HTR-8/SVneo (cell line): ENCODE measurements around the gene PCDHA6.
"Not testable (repeated sequence)": the region's sequence is repeated elsewhere in the genome, so short reads cannot be mapped to it uniquely, and the experiment has no call there.

Source experiments
- DNase-seq: peaks from one replicate; pipeline ENCODE4 v3.0.0; 2011; ENCODE audit warnings: low spot score, mixed read lengths; ENCODE audit not compliant: insufficient read length
- FAIRE-seq: peaks from 2 replicates; lab custom pipeline; 2011; peaks lifted over from hg19 to GRCh38; lab: Jason Lieb, UNC

The PCDHA6 gene

DNA sequence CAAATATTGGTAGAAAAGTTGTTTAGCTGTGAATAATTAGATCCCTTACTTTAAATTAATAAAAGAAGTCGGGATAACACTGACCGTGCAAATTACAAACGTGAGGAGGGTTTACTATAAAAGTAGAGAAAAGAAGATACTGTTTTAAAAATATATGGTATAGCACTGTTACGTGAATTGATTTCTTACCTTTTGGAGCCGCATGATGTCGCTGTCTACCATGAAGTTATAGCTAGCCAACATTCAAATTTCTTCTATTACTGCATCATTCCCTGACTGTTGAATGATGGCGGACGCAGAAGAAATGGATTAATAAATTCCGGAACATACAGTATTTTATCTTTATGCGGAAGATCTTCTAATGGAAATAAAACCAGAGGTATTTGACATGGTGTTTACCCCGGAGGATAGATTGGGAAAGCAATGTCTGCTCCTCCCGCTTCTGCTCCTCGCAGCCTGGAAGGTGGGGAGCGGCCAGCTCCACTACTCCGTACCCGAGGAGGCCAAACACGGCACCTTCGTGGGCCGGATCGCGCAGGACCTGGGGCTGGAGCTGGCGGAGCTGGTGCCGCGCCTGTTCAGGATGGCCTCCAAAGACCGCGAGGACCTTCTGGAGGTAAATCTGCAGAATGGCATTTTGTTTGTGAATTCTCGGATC is at the start of gene PCDHA6:
TSS of gene PCDHA6 (plus strand) at position 257 of the 658 bp plus-strand sequence. CDS start at position 389, 132 bp downstream.
- FAIRE-seq (no peak), DNase-seq (peak; percentile 32)

- FAIRE-seq: no peak
- DNase-seq: no peak
Measured at GRCh38 chr5:140780512-140780911, 47.2 kb upstream of the PCDHA6 start.

DNA sequence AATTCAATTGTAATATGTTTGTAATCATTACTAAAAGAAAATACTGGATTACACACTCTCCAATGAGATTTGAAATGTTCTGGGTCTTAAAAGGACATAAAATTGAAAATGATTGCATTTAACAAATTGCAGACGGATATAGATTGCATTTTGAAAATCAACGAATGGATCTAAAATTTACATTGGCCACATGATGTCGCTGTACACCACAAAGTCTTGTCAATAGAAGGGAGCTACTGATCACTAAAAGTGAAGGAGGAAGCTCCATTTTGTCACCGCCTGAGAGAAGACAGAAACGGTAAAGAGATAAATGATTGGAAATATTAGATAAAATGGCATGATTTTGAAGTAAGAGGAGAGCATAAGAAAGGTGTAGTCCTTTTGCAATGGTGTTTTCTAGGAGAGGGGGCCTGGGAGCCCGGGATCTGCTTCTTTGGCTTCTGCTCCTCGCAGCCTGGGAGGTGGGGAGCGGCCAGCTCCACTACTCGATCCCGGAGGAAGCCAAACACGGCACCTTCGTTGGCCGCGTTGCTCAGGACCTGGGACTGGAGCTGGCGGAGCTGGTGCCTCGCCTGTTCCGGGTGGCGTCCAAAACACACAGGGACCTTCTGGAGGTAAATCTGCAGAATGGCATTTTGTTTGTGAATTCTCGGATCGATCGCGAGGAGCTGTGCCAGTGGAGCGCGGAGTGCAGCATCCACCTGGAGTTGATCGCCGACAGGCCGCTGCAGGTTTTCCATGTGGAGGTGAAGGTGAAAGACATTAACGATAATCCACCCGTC is 41.7 kb upstream of the PCDHA6 start, which contains the start of gene PCDHA1:
TSS of gene PCDHA1 (plus strand) at position 236 of the 782 bp plus-strand sequence.
- no peak for FAIRE-seq
- DNase-seq: no peak

DNA sequence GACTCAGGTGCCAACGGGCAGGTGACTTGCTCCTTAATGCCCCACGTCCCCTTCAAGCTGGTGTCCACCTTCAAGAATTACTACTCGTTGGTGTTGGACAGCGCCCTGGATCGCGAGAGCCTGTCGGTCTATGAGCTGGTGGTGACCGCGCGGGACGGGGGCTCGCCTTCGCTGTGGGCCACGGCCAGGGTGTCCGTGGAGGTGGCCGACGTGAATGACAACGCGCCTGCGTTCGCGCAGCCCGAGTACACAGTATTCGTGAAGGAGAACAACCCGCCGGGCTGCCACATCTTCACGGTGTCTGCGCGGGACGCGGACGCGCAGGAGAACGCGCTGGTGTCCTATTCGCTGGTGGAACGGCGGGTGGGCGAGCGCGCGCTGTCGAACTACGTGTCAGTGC is 40.3 kb upstream of the PCDHA6 start:
- DNase-seq, FAIRE-seq: not testable (repeated sequence)

GRCh38 chr5:140787849-140788504 is 39.8 kb upstream of the PCDHA6 start:
- not testable (repeated sequence) for DNase-seq, FAIRE-seq

DNA sequence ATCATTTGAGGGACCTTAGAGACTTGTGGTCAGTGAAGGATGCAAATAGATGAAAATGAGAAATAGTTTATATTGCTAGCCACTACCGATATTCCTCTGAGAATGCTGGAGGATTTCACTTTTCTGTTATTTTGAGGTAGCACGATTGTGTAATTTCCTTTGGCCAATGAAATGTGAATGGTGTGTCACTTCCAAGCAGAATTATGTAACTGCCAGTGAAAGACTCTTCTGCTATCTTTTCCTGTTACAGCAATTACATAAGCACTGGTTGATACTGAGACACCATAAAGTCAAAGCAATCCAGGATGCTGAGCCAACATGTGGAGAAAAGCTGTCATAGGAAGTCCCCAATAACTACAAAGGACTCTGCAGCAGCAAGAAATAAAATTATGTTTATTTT is 36.7 kb upstream of the PCDHA6 start:
- FAIRE-seq: no peak
- DNase-seq: no peak

DNA sequence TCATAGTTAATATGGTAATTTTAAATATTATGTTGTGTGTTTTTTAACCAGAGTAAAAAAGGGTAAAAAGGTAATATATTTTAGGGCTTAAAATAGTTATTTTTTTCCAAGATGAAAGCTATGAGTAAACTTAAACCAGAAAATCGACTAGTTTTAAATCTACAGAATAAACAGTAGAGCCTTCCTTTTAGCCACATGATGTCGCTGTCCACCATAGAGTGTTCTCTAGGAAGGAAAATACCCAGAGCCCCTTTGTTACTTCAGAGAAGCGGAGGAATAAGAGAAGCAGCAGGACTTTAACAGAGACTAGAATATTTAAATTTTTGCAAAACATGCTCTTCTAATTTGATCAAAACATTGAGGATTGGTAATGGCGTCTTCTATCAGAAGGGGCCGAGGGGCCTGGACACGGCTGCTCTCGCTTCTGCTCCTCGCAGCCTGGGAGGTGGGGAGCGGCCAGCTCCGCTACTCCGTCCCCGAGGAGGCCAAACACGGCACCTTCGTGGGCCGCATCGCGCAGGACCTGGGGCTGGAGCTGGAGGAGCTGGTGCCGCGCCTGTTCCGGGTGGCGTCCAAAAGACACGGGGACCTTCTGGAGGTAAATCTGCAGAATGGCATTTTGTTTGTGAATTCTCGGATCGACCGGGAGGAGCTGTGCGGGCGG is 33.0 kb upstream of the PCDHA6 start, which contains the start of gene PCDHA2:
TSS of gene PCDHA2 (plus strand) at position 258 of the 664 bp plus-strand sequence.
- FAIRE-seq: no peak
- DNase-seq: peak; percentile 21

- DNase-seq (peak; percentile 31), FAIRE-seq (no peak)
Measured at GRCh38 chr5:140795259-140795641, 32.5 kb upstream of the PCDHA6 start.

DNA sequence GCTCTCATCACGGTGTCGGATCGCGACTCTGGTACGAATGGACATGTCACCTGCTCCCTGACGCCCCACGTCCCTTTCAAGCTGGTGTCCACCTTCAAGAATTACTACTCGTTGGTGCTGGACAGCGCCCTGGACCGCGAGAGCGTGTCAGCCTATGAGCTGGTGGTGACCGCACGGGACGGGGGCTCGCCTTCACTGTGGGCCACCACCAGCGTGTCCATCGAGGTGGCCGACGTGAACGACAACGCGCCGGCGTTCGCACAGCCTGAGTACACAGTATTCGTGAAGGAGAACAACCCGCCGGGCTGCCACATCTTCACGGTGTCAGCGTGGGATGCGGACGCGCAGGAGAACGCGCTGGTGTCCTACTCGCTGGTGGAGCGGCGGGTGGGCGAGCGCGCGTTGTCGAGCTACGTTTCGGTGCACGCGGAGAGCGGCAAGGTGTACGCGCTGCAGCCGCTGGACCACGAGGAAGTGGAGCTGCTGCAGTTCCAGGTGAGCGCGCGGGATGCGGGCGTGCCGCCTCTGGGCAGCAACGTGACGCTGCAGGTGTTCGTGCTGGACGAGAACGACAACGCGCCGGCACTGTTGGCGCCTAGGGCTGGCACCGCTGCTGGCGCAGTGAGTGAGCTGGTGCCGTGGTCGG is 31.6 kb upstream of the PCDHA6 start:
- DNase-seq: not testable (repeated sequence)
- peak; percentile 48 for FAIRE-seq

- FAIRE-seq (no peak), DNase-seq (no peak)
Measured at GRCh38 chr5:140796718-140797095, 31.1 kb upstream of the PCDHA6 start.

DNA sequence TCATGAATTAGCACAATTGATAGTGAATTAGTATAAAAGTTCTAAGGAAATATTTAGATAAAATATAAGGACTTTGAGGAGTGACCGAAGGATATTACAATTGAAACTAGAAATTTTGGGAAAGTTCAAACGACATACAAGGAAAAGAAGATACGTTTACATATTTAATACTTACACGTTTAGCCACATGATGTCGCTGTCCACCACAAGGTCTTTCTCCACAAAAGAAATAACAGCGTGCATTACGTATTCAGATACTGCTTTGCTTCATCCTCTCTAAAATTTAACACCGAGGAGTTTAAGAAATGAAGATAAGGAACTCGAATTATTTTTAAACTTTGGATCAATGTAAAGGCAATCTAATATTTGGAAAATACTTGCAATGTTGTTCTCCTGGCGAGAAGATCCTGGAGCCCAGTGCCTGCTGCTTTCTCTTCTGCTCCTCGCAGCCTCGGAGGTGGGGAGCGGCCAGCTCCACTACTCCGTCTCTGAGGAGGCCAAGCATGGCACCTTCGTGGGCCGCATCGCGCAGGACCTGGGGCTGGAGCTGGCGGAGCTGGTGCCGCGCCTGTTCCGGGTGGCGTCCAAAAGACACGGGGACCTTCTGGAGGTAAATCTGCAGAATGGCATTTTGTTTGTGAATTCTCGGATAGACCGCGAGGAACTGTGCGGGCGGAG is 26.8 kb upstream of the PCDHA6 start, which contains the start of gene PCDHA3:
TSS of gene PCDHA3 (plus strand) at position 242 of the 678 bp plus-strand sequence.
- no peak for FAIRE-seq
- DNase-seq: no peak

GRCh38 chr5:140801494-140801841 is 26.3 kb upstream of the PCDHA6 start:
- FAIRE-seq (no peak), DNase-seq (no peak)

DNA sequence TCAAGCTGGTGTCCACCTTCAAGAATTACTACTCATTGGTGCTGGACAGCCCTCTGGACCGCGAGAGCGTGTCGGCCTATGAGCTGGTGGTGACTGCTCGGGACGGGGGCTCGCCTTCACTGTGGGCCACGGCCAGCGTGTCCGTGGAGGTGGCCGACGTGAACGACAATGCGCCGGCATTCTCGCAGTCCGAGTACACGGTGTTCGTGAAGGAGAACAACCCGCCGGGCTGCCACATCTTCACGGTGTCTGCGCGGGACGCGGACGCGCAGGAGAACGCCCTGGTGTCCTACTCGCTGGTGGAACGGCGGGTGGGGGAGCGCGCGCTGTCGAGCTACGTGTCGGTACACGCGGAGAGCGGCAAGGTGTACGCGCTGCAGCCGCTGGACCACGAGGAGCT is 25.4 kb upstream of the PCDHA6 start:
- DNase-seq: not testable (repeated sequence)
- peak; percentile 62 for FAIRE-seq

- DNase-seq (no peak), FAIRE-seq (no peak)
Measured at GRCh38 chr5:140802781-140803271, 24.9 kb upstream of the PCDHA6 start.

- peak; percentile 63 for FAIRE-seq
- no peak for DNase-seq
Measured at GRCh38 chr5:140806834-140807775, 20.7 kb upstream of the PCDHA6 start, which contains the start of gene PCDHA4. TSS of gene PCDHA4 (plus strand) at chr5:140807068.

GRCh38 chr5:140808241-140808888 is 19.4 kb upstream of the PCDHA6 start:
- not testable (repeated sequence) for FAIRE-seq, DNase-seq

GRCh38 chr5:140808889-140809291 is 18.9 kb upstream of the PCDHA6 start:
- FAIRE-seq (no peak), DNase-seq (no peak)
